Skeletal muscle satellite cell (primary cell): Measurements from ENCODE around the gene C16orf87.

Source experiments
- H3K27me3 ChIP-seq: 2 replicates; pipeline ENCODE4 v1.7.0; 2013; ENCODE audit warnings: low read length; ENCODE audit not compliant: control insufficient read depth, insufficient read depth
- H3K36me3 ChIP-seq: 2 replicates; pipeline ENCODE4 v1.7.0; 2013; ENCODE audit warnings: mild to moderate bottlenecking, control low read depth, low read length; ENCODE audit not compliant: insufficient read depth
- H3K4me1 ChIP-seq: 2 replicates; pipeline ENCODE4 v1.7.0; 2013; ENCODE audit warnings: low read length; ENCODE audit not compliant: control insufficient read depth, insufficient read depth
- H3K4me2 ChIP-seq: 2 replicates; pipeline ENCODE4 v1.7.0; 2013; ENCODE audit warnings: mild to moderate bottlenecking, low read length
- H3K4me3 ChIP-seq: 2 replicates; pipeline ENCODE4 v1.7.0; 2013; ENCODE audit warnings: low read length
- H3K9ac ChIP-seq: 2 replicates; pipeline ENCODE4 v1.7.0; 2013; ENCODE audit warnings: mild to moderate bottlenecking, low read depth, low read length, moderate library complexity
- H3K9me3 ChIP-seq: replicated peaks from 2 replicates; pipeline ENCODE4 v1.7.0; 2013; ENCODE audit warnings: mild to moderate bottlenecking, control low read depth, low read length

Gene C16orf87

DNA sequence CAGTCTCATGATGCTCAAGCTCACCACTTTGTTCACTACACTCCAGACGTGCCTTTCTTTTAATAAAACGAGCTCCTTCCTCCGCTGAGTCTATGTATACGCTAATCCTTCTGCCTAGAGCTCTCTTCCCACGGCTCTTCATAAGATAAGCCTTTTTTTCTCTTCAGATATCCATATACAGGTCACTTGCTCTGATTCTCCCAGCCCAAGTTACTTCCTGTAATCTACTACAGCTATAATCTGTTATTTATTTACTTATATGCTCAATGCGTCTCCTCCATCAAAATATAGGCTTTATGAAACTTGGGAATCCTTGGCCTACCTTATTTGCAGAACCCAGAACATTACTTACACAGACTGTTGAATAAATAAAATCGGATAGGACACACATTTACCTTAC lies 17.4 kb downstream of the C16orf87 start:
- Histone ChIP-seq H3K4me2 (no peak overlapping the region), H3K36me3 (no peaks in the 10 kb centered on the region), H3K4me3 (no peak overlapping the region), H3K27me3 (no peaks in the 10 kb centered on the region), H3K4me1 (peaks cover 6% of the 10 kb centered on the region), H3K9me3 (peaks cover 4% of the 10 kb centered on the region), H3K9ac (no peak overlapping the region)

- H3K27me3 ChIP-seq: no peaks in the 10 kb centered on the region
- H3K4me2 ChIP-seq: no peak overlapping the region
- H3K9ac ChIP-seq: no peak overlapping the region
- H3K36me3 ChIP-seq: no peaks in the 10 kb centered on the region
- peaks cover 3% of the 10 kb centered on the region for H3K4me1 ChIP-seq
- no peak overlapping the region for H3K4me3 ChIP-seq
- peaks cover 4% of the 10 kb centered on the region for H3K9me3 ChIP-seq
These were observed 18.0 kb downstream of the C16orf87 start for GRCh38 chr16:46812781-46813540.

GRCh38 chr16:46811682-46812081 lies 19.3 kb downstream of the C16orf87 start:
- Histone ChIP-seq H3K4me3 (no peak overlapping the region), H3K4me1 (no peaks in the 10 kb centered on the region), H3K27me3 (no peaks in the 10 kb centered on the region), H3K9me3 (peaks cover 4% of the 10 kb centered on the region), H3K9ac (no peak overlapping the region), H3K36me3 (no peaks in the 10 kb centered on the region), H3K4me2 (no peak overlapping the region)

- Histone ChIP-seq H3K4me1 (no peaks in the 10 kb centered on the region), H3K36me3 (peaks cover 3% of the 10 kb centered on the region), H3K4me2 (no peak overlapping the region), H3K4me3 (no peak overlapping the region), H3K9me3 (no peaks in the 10 kb centered on the region), H3K27me3 (no peaks in the 10 kb centered on the region), H3K9ac (no peak overlapping the region)
These were observed 22.0 kb downstream of the C16orf87 start for GRCh38 chr16:46808997-46809396.

DNA sequence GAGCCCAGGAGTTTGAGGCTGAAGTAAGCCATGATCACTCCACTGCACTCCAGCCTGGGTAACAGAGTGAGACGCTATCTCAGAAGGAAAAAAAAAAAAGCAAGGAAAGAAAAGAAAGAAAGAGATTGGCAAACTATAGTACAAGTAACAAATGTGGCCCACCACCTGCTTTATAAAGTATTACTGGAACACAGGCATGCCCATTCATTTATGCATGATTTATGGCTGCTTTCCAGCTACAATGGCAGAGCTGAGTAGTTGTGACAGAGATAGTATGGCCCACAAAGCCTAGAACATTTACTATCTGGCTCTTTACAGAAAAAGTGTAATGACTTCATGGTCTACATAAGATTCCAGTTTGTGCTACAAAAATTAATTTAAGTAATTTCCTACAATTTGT lies 23.6 kb downstream of the C16orf87 start:
- no peak overlapping the region for H3K9ac ChIP-seq
- peaks cover 7% of the 10 kb centered on the region for H3K36me3 ChIP-seq
- no peaks in the 10 kb centered on the region for H3K9me3 ChIP-seq
- no peaks in the 10 kb centered on the region for H3K27me3 ChIP-seq
- no peak overlapping the region for H3K4me2 ChIP-seq
- no peak overlapping the region for H3K4me3 ChIP-seq
- no peaks in the 10 kb centered on the region for H3K4me1 ChIP-seq

- H3K4me2 ChIP-seq: no peak overlapping the region
- H3K27me3 ChIP-seq: no peaks in the 10 kb centered on the region
- H3K9me3 ChIP-seq: no peaks in the 10 kb centered on the region
- peaks cover 8% of the 10 kb centered on the region for H3K36me3 ChIP-seq
- no peak overlapping the region for H3K4me3 ChIP-seq
- H3K4me1 ChIP-seq: no peaks in the 10 kb centered on the region
- no peak overlapping the region for H3K9ac ChIP-seq
These were observed 27.6 kb downstream of the C16orf87 start for GRCh38 chr16:46803373-46803772.

DNA sequence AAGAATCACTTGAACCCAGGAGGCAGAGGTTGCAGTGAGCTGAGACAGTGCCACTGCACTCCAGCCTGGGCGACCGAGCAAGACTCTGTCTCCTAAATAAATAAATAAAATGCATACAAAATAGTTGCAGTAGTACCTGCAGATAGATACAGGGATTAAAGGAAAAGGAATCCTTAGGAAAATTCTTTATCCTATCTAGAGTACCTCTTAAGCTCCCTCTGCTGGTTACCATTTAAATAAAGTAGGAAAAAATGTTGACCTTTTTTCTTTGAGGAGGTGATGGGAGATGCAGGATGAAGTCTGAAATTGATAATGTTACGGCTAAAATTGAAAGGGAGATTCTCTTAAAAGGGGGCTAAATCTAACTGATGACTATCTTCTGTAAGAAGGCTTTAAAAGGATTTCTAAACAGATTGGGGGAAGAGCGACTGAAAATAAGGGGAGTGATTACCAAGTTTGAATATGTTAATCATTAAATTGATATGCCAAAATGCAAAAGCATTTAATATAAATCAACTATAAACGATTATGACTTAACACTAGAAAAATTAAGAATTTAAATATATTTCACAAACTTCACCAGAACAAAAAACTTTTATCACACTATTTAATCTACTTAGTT lies 29.4 kb downstream of the C16orf87 start:
- H3K4me2 ChIP-seq: no peak overlapping the region
- peaks cover 8% of the 10 kb centered on the region for H3K36me3 ChIP-seq
- H3K9me3 ChIP-seq: no peaks in the 10 kb centered on the region
- H3K4me1 ChIP-seq: no peaks in the 10 kb centered on the region
- H3K4me3 ChIP-seq: no peak overlapping the region
- no peak overlapping the region for H3K9ac ChIP-seq
- no peaks in the 10 kb centered on the region for H3K27me3 ChIP-seq

- no peaks in the 10 kb centered on the region for H3K4me1 ChIP-seq
- peaks cover 8% of the 10 kb centered on the region for H3K36me3 ChIP-seq
- no peaks in the 10 kb centered on the region for H3K9me3 ChIP-seq
- H3K9ac ChIP-seq: no peak overlapping the region
- no peaks in the 10 kb centered on the region for H3K27me3 ChIP-seq
- no peak overlapping the region for H3K4me2 ChIP-seq
- H3K4me3 ChIP-seq: no peak overlapping the region
These were observed 30.5 kb downstream of the C16orf87 start for GRCh38 chr16:46800494-46800893.

DNA sequence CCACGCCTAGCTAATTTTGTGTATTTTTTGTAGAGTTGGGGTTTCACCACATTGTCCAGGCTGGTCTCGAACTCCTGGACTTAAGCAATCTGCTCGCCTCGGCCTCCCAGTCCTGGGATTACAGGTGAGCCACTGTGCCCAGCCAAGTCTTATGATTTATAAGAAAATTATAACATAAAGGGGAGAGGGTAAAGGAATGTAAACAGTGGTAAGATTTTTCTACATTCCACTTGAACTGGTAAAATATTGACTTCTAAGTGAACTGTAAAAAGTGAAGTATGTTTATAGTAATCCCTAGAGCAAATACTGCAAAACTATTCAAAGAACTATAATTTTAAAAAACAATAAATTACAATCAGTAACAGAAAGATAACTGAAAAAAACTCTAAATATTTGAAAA lies 33.5 kb downstream of the C16orf87 start:
- no peaks in the 10 kb centered on the region for H3K27me3 ChIP-seq
- H3K4me3 ChIP-seq: no peak overlapping the region
- H3K4me1 ChIP-seq: no peaks in the 10 kb centered on the region
- no peak overlapping the region for H3K4me2 ChIP-seq
- peaks cover 7% of the 10 kb centered on the region for H3K36me3 ChIP-seq
- no peaks in the 10 kb centered on the region for H3K9me3 ChIP-seq
- no peak overlapping the region for H3K9ac ChIP-seq

GRCh38 chr16:46796764-46797269 lies 34.2 kb downstream of the C16orf87 start:
- H3K4me3 ChIP-seq: no peak overlapping the region
- H3K27me3 ChIP-seq: no peaks in the 10 kb centered on the region
- no peaks in the 10 kb centered on the region for H3K9me3 ChIP-seq
- H3K9ac ChIP-seq: no peak overlapping the region
- no peaks in the 10 kb centered on the region for H3K4me1 ChIP-seq
- H3K4me2 ChIP-seq: no peak overlapping the region
- peaks cover 5% of the 10 kb centered on the region for H3K36me3 ChIP-seq

DNA sequence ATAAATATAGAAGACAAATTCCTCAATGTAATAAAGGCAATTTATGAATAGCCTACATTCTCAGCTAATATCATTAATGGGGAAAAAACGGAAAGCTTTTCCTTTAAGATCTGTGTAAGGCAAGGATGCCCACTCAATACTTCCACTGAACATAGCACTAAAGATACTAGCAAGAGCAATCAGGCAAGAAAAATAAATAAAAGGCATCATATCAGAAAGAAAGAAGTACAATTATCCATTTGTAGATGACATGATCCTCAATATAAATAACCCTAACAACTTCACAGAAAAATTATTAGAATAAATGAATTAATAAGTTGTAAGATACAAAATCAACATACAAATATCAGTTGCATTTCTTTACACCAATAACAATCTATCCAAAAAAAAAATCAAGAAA lies 37.1 kb downstream of the C16orf87 start:
- no peak overlapping the region for H3K4me2 ChIP-seq
- H3K4me1 ChIP-seq: peaks cover 7% of the 10 kb centered on the region
- peaks cover 5% of the 10 kb centered on the region for H3K36me3 ChIP-seq
- no peak overlapping the region for H3K9ac ChIP-seq
- H3K9me3 ChIP-seq: no peaks in the 10 kb centered on the region
- H3K27me3 ChIP-seq: no peaks in the 10 kb centered on the region
- H3K4me3 ChIP-seq: no peak overlapping the region
